Bronchial epithelial cell (primary cell): ENCODE results near the gene TPK1. TPM values are rescaled to one million over a fixed set of nuclear protein-coding genes. Genes with fewer than 3 reads are reported as not detected.
"Not testable (repeated sequence)": the region's sequence is repeated elsewhere in the genome, so short reads cannot be mapped to it uniquely, and the experiment has no call there.

Experiments
- DNase-seq: peaks from one replicate; pipeline ENCODE4 v3.0.0-alpha.2; 2010; ENCODE audit warnings: low read depth
- FAIRE-seq: peaks from 2 replicates; lab custom pipeline; 2011; peaks lifted over from hg19 to GRCh38; lab: Jason Lieb, UNC
- H3K27me3 ChIP-seq: 2 replicates; pipeline ENCODE4 v1.5.1; 2011; ENCODE audit warnings: low read length; ENCODE audit not compliant: control insufficient read depth, insufficient read depth
- H3K36me3 ChIP-seq: 2 replicates; pipeline ENCODE4 v1.5.1; 2011; ENCODE audit warnings: low read length; ENCODE audit not compliant: control insufficient read depth, insufficient read depth
- H3K4me3 ChIP-seq: 2 replicates; pipeline ENCODE4 v1.5.1; 2011; ENCODE audit warnings: mild to moderate bottlenecking, low read depth, low read length, control low read depth
- CTCF ChIP-seq: IDR thresholded peaks from 2 replicates; pipeline ENCODE4 v1.5.1; 2011; ENCODE audit warnings: mild to moderate bottlenecking, moderate library complexity, low read length, control low read depth, inconsistent platforms; ENCODE audit not compliant: insufficient read depth, severe bottlenecking
- total RNA-seq: library from RNA; depleted of rRNA; stranded (reverse); fragments of >200 nt; gene quantifications from 2 replicates; pipeline ENCODE4 v1.2.1, GENCODE V29; 2014

TPK1 gene
- total RNA-seq, 1 donor from 2014 or later: 2.4 TPM

GRCh38 chr7:144814299-144814698 is 21.6 kb downstream of the TPK1 start:
- DNase-seq (no peak), FAIRE-seq (no peak)
- Histone ChIP-seq H3K27me3 (no peaks in the 10 kb centered on the region), H3K4me3 (no peak overlapping the region), H3K36me3 (no peaks in the 10 kb centered on the region)
- no peak for TF ChIP-seq CTCF

- DNase-seq: no peak
- TF ChIP-seq CTCF: no peak
- FAIRE-seq: no peak
- no peak overlapping the region for H3K4me3 ChIP-seq
- no peaks in the 10 kb centered on the region for H3K27me3 ChIP-seq
- no peaks in the 10 kb centered on the region for H3K36me3 ChIP-seq
Observed at GRCh38 chr7:144812379-144813283, 23.2 kb downstream of the TPK1 start.

- no peaks in the 10 kb centered on the region for H3K27me3 ChIP-seq
- no peak for DNase-seq
- no peak for FAIRE-seq
- TF ChIP-seq CTCF: no peak
- H3K36me3 ChIP-seq: no peaks in the 10 kb centered on the region
- H3K4me3 ChIP-seq: no peak overlapping the region
Observed at GRCh38 chr7:144805627-144806239, 30.1 kb downstream of the TPK1 start.

- FAIRE-seq, H3K4me3 ChIP-seq, H3K36me3 ChIP-seq, H3K27me3 ChIP-seq, DNase-seq: not testable (repeated sequence)
Observed at GRCh38 chr7:144800678-144801436, 35.0 kb downstream of the TPK1 start.

- H3K27me3 ChIP-seq: no peaks in the 10 kb centered on the region
- no peak overlapping the region for H3K4me3 ChIP-seq
- DNase-seq: no peak
- FAIRE-seq: no peak
- no peaks in the 10 kb centered on the region for H3K36me3 ChIP-seq
- TF ChIP-seq CTCF: no peak
Observed at GRCh38 chr7:144796919-144797318, 38.9 kb downstream of the TPK1 start.

GRCh38 chr7:144792050-144792449 is 43.8 kb downstream of the TPK1 start:
- no peaks in the 10 kb centered on the region for H3K36me3 ChIP-seq
- no peak for TF ChIP-seq CTCF
- no peak overlapping the region for H3K4me3 ChIP-seq
- no peaks in the 10 kb centered on the region for H3K27me3 ChIP-seq
- DNase-seq: no peak
- FAIRE-seq: no peak
